ENCODE data around the gene EOMES.

GRCh38 chr3:27718459-27718858 lies 3.7 kb downstream of the EOMES start:
- no peak for TF ChIP-seq POLR2AphosphoS5 (IDR thresholded peaks at IDR 0.05)
- no peak for TF ChIP-seq CTCF (IDR thresholded peaks at IDR 0.05)
- no peak for TF ChIP-seq POLR2A (IDR thresholded peaks at IDR 0.05)
- no peak for TF ChIP-seq EP300 (IDR thresholded peaks at IDR 0.05)

Data from gastroesophageal sphincter (tissue), 3 donors.